ENCODE data around the gene BGLAP. TPM values are rescaled to one million over a fixed set of nuclear protein-coding genes. Genes with fewer than 3 reads are reported as not detected.

BGLAP gene
- total and polyA plus RNA-seq, 2 of the 13 experiments (the other 11 are each of a cell fraction or from before 2014, with no cell fraction given) = 0.62 to 1.6 TPM

DNA sequence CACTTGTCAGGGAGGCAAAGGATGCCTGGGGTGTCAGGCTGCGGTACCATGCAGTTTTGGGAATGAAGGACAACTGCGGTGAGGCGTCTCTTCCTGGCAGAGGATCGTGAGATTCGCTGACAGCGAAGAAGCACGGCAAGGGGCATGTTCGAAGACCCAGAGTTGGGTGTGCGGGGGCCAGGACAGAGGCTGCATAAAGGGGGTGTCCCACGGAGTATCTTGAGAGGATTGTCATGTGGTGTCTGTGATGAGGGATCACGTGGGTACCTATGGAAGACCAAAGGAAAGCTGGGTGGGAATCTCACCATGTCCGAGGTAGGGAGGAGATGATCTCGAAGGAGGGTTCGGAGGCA, 47.7 kb upstream of the BGLAP start (continued):
- TF ChIP-seq, protein P1, sequence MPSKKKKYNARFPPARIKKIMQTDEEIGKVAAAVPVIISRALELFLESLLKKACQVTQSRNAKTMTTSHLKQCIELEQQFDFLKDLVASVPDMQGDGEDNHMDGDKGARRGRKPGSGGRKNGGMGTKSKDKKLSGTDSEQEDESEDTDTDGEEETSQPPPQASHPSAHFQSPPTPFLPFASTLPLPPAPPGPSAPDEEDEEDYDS (CRISPR knock-in tag; IDR thresholded peaks at IDR 0.05) = no peak
- peak; percentile 28; the same call in 1 of the 2 replicates for TF ChIP-seq ZNF225 (CRISPR knock-in tag; IDR thresholded peaks at IDR 0.05)
- no peak for TF ChIP-seq GFI1 (CRISPR knock-in tag; IDR thresholded peaks at IDR 0.05; ENCODE audit: borderline replicate concordance)
- TF ChIP-seq KDM5A (IDR thresholded peaks at IDR 0.05; ENCODE audit: borderline replicate concordance, low read length) = peak; percentile 62; the same call in 1 of the 2 replicates
- TF ChIP-seq ZNF230 (CRISPR knock-in tag; IDR thresholded peaks at IDR 0.05) = no peak
- TF ChIP-seq TEAD3 (CRISPR knock-in tag; optimal IDR thresholded peaks at IDR 0.05; ENCODE audit: borderline replicate concordance) = no peak
- TF ChIP-seq ZNF160 (CRISPR knock-in tag; IDR thresholded peaks at IDR 0.05) = no peak
- TF ChIP-seq FOXO1 (CRISPR knock-in tag; IDR thresholded peaks at IDR 0.05) = no peak
- TF ChIP-seq, protein P2, sequence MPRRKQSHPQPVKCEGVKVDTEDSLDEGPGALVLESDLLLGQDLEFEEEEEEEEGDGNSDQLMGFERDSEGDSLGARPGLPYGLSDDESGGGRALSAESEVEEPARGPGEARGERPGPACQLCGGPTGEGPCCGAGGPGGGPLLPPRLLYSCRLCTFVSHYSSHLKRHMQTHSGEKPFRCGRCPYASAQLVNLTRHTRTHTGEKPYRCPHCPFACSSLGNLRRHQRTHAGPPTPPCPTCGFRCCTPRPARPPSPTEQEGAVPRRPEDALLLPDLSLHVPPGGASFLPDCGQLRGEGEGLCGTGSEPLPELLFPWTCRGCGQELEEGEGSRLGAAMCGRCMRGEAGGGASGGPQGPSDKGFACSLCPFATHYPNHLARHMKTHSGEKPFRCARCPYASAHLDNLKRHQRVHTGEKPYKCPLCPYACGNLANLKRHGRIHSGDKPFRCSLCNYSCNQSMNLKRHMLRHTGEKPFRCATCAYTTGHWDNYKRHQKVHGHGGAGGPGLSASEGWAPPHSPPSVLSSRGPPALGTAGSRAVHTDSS (CRISPR knock-in tag; conservative IDR thresholded peaks at IDR 0.05) = no peak
- no peak for TF ChIP-seq ZNF780A (CRISPR knock-in tag; IDR thresholded peaks at IDR 0.05)
- no peak for TF ChIP-seq ZNF552 (CRISPR knock-in tag; IDR thresholded peaks at IDR 0.05; ENCODE audit: borderline replicate concordance)
- TF ChIP-seq, protein P3, sequence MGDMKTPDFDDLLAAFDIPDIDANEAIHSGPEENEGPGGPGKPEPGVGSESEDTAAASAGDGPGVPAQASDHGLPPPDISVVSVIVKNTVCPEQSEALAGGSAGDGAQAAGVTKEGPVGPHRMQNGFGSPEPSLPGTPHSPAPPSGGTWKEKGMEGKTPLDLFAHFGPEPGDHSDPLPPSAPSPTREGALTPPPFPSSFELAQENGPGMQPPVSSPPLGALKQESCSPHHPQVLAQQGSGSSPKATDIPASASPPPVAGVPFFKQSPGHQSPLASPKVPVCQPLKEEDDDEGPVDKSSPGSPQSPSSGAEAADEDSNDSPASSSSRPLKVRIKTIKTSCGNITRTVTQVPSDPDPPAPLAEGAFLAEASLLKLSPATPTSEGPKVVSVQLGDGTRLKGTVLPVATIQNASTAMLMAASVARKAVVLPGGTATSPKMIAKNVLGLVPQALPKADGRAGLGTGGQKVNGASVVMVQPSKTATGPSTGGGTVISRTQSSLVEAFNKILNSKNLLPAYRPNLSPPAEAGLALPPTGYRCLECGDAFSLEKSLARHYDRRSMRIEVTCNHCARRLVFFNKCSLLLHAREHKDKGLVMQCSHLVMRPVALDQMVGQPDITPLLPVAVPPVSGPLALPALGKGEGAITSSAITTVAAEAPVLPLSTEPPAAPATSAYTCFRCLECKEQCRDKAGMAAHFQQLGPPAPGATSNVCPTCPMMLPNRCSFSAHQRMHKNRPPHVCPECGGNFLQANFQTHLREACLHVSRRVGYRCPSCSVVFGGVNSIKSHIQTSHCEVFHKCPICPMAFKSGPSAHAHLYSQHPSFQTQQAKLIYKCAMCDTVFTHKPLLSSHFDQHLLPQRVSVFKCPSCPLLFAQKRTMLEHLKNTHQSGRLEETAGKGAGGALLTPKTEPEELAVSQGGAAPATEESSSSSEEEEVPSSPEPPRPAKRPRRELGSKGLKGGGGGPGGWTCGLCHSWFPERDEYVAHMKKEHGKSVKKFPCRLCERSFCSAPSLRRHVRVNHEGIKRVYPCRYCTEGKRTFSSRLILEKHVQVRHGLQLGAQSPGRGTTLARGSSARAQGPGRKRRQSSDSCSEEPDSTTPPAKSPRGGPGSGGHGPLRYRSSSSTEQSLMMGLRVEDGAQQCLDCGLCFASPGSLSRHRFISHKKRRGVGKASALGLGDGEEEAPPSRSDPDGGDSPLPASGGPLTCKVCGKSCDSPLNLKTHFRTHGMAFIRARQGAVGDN (CRISPR knock-in tag; IDR thresholded peaks at IDR 0.05) = peak; percentile 39; the same call in 1 of the 2 replicates
- TF ChIP-seq RAD51 (IDR thresholded peaks at IDR 0.05; ENCODE audit: borderline replicate concordance) = peak; percentile 26; the same call in 1 of the 2 replicates
- peak; percentile 4 for TF ChIP-seq PHF5A (CRISPR knock-in tag; IDR thresholded peaks at IDR 0.05; ENCODE audit: low read depth, unreplicated experiment)
- no peak for TF ChIP-seq NCOA5 (CRISPR knock-in tag; IDR thresholded peaks at IDR 0.05)
- TF ChIP-seq SP1 (IDR thresholded peaks at IDR 0.05) = no peak
- no peak for TF ChIP-seq SP1 (CRISPR knock-in tag; IDR thresholded peaks at IDR 0.05)
- TF ChIP-seq PPARG (CRISPR knock-in tag; conservative IDR thresholded peaks at IDR 0.05) = no peak
- TF ChIP-seq, protein P4, sequence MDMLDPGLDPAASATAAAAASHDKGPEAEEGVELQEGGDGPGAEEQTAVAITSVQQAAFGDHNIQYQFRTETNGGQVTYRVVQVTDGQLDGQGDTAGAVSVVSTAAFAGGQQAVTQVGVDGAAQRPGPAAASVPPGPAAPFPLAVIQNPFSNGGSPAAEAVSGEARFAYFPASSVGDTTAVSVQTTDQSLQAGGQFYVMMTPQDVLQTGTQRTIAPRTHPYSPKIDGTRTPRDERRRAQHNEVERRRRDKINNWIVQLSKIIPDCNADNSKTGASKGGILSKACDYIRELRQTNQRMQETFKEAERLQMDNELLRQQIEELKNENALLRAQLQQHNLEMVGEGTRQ (IDR thresholded peaks at IDR 0.05; ENCODE audit: low read depth, low read length) = peak; percentile 75
- TF ChIP-seq, protein P4 (CRISPR knock-in tag; IDR thresholded peaks at IDR 0.05; ENCODE audit: borderline replicate concordance) = no peak
- TF ChIP-seq, protein P5, sequence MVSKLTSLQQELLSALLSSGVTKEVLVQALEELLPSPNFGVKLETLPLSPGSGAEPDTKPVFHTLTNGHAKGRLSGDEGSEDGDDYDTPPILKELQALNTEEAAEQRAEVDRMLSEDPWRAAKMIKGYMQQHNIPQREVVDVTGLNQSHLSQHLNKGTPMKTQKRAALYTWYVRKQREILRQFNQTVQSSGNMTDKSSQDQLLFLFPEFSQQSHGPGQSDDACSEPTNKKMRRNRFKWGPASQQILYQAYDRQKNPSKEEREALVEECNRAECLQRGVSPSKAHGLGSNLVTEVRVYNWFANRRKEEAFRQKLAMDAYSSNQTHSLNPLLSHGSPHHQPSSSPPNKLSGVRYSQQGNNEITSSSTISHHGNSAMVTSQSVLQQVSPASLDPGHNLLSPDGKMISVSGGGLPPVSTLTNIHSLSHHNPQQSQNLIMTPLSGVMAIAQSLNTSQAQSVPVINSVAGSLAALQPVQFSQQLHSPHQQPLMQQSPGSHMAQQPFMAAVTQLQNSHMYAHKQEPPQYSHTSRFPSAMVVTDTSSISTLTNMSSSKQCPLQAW (CRISPR knock-in tag; IDR thresholded peaks at IDR 0.05) = 0 out of 2 replicates have a peak, but pooled peaks have one; percentile 0
- TF ChIP-seq, protein P6, sequence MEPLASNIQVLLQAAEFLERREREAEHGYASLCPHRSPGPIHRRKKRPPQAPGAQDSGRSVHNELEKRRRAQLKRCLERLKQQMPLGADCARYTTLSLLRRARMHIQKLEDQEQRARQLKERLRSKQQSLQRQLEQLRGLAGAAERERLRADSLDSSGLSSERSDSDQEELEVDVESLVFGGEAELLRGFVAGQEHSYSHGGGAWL (CRISPR knock-in tag; IDR thresholded peaks at IDR 0.05) = no peak

Data from HepG2 (cell line).